Adrenal gland (tissue), 5 donors: Measurements from ENCODE around the gene PRXL2A.

Experiments
- POLR2A ChIP-seq, 2 donors: fragments of 450-650 bp; IDR thresholded peaks; one replicate each; pipeline ENCODE4 v1.6.1; 2017; ENCODE audit warnings: antibody characterized with exemption in 2 of 2, mild to moderate bottlenecking in 2 of 2, moderate library complexity in 1 of 2
- TF ChIP-seq, protein P1 (sequence below), 6 experiments: fragments of 450-650 bp in 4 of 6; fragments of 200-600 bp in 2 of 6; sonication (generic) in 1 of 6; IDR thresholded peaks; 1 replicate in 5 of 6; 2 replicates in 1 of 6; pipeline versions ENCODE4 v1.5.1 to v1.8.0; 2016 to 2021; ENCODE audit warnings: antibody characterized with exemption in 6 of 6, mild to moderate bottlenecking in 2 of 6, moderate library complexity in 1 of 6
- donor health status: DM: no; HTN: no; CAD: no.

GRCh38 chr10:80359644-80360043 lies 48.7 kb upstream of the PRXL2A start:
- TF ChIP-seq, protein P1, sequence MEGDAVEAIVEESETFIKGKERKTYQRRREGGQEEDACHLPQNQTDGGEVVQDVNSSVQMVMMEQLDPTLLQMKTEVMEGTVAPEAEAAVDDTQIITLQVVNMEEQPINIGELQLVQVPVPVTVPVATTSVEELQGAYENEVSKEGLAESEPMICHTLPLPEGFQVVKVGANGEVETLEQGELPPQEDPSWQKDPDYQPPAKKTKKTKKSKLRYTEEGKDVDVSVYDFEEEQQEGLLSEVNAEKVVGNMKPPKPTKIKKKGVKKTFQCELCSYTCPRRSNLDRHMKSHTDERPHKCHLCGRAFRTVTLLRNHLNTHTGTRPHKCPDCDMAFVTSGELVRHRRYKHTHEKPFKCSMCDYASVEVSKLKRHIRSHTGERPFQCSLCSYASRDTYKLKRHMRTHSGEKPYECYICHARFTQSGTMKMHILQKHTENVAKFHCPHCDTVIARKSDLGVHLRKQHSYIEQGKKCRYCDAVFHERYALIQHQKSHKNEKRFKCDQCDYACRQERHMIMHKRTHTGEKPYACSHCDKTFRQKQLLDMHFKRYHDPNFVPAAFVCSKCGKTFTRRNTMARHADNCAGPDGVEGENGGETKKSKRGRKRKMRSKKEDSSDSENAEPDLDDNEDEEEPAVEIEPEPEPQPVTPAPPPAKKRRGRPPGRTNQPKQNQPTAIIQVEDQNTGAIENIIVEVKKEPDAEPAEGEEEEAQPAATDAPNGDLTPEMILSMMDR (IDR thresholded peaks at IDR 0.05): no peak
- no peak for TF ChIP-seq POLR2A (IDR thresholded peaks at IDR 0.05)
